NCI-H2227 (cell line): Measurements from ENCODE around the gene FBXL16.

Experiments
- DNase-seq: peaks from one replicate; lab custom pipeline; 2025; ENCODE audit not compliant: unreplicated experiment; lab: John Stamatoyannopoulos, UW

The FBXL16 gene

GRCh38 chr16:723695-724094 is 18.1 kb upstream of the FBXL16 start:
- DNase-seq = no peak

- no peak for DNase-seq
Observed at GRCh38 chr16:722835-723633, 17.4 kb upstream of the FBXL16 start.

GRCh38 chr16:721765-722540 is 16.4 kb upstream of the FBXL16 start:
- peak; percentile 41 for DNase-seq

DNA sequence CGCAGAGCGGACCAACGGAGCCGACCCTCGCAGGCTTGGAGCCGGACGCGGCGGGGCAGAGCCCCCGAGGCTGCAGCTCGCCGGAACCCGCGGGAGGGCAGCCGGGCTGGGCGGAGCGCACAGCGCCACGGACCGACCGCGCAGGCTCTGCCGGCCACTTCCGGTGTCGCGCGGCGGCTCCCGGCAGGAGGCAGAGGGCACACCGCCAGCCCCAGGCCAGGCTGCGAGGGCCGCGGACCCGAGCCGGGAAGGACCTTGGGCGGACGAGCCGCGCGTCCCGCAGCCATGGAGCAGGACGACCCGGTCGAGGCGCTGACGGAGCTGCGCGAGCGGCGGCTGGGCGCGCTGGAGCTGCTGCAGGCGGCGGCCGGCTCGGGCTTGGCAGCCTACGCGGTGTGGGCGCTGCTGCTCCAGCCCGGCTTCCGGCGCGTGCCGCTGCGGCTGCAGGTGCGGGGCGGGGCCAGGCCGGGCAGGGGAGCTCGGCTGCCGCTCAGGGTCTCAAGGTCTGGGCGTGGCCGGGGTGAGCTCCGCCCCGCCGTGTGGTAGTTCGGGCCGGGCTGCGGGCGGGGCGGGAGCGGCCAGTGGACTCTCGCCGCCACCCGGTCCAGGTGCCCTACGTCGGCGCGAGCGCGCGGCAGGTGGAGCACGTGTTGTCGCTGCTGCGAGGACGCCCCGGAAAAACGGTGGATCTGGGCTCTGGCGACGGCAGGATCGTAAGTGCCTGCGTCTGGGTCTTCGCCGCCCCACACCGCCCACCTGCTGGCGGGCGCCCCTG is 15.6 kb upstream of the FBXL16 start, which contains the start of gene ANTKMT:
TSS of gene ANTKMT (plus strand) at position 157 of the 775 bp plus-strand sequence. CDS start at position 286, 129 bp downstream.
- peak; percentile 97 for DNase-seq

DNA sequence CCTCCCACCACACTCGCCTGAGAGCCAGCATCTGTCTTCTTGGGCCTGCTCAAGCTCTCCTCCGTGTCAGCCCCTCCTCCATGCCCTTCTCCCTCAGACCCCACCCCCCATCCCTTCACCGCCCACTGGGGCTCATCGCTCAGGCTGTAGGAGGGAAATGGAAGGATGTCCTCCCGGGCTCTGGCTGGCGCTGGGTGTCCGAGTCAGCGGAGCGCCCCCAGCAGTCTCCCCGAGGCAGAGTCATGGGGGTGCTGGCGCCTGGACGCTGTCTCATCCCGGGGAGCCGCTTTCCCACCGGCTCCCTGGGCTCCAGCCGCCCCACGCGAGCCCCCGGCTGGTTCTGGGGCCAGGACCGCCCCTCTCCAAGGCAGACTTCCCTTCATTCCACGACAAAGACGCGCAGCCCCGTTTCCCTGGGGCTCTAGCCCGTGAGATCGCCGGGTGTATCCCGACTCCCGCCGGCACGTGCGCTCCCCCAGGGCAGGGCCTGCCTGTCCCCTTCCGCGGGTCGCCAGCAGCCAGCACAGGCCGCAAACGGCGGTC is 14.9 kb upstream of the FBXL16 start:
- peak; percentile 89 for DNase-seq

GRCh38 chr16:719815-720446 is 14.3 kb upstream of the FBXL16 start:
- DNase-seq = peak; percentile 68

DNA sequence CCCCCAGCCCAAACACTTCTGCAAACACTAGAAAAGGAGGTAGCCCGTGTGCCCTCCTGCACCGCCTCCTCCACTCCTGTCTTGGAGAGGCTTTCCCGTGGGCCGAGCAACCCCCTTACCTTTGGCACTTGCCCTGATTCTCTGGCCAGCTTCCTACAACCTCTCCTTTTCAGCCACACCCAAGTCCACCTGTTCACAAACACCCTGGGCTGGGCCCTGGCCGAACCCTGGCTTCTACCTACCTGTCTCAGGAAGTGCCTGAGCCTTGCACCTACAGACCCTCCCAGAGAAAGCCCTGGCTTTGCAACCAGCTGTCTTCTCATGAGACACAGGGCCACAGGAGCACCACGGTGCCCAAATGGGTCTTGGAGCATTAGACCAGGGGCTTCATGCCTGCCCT is 13.3 kb upstream of the FBXL16 start:
- no peak for DNase-seq

GRCh38 chr16:718389-718788 is 12.8 kb upstream of the FBXL16 start:
- no peak for DNase-seq

DNA sequence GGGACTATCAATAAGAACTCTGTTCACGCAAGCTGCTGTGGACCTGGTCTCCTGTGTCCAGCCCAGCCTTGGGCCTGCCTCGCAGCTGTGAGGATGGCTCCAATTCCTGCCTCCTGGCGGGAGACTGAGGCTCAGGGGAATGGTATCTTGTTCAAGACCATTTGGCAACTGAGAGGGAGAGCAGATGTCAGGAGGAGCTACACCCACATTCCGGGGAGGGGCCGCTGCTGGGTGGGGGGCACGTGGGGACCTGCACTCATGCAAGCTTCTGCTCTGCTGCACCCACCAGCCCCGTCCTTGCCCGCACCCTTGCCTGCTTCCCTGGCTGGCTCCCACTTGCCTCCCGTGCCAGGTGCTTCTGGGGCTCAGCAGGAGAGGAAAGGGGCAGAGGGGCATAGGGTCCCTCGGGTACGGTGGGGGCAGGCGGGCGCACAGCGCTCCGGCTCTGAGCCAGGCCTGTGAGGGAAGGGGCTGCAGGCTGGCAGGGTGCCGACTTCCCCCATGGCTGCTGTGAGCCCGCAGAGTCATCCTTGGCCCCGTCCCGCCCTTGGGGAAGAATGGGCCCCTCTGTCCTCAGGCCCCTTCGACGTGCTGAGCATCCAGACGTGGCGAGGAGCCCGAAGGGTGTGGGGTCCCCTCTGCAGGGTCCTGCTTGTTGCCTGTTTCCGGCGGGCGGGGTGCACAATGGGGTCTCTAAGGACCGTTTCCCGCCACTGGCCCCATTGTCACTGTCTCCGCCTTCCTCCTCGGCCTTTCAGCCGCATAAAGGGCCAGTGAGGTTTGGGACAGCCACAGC is 12.0 kb upstream of the FBXL16 start:
- DNase-seq = no peak

DNA sequence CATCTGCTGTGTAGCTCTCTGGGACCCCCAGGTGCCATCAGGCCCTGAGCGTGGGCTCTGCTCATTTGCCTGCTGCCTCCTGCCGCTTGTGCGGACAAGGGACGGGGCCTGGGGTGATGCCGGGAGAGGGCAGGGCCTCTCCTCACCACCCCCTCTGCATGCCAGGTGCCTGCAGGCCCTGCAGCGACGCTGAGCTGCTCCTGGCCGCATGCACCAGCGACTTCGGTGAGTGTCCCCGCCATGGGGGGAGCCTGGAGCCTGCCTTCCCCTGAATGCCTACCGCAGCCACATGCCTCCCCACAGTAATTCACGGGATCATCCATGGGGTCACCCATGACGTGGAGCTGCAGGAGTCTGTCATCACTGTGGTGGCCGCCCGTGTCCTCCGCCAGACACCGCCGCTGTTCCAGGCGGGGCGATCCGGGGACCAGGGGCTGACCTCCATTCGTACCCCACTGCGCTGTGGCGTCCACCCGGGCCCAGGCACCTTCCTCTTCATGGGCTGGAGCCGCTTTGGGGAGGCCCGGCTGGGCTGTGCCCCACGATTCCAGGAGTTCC is 11.2 kb upstream of the FBXL16 start:
- peak; percentile 28 for DNase-seq

- DNase-seq = peak; percentile 72
Observed at GRCh38 chr16:716200-716568, 10.6 kb upstream of the FBXL16 start.

DNA sequence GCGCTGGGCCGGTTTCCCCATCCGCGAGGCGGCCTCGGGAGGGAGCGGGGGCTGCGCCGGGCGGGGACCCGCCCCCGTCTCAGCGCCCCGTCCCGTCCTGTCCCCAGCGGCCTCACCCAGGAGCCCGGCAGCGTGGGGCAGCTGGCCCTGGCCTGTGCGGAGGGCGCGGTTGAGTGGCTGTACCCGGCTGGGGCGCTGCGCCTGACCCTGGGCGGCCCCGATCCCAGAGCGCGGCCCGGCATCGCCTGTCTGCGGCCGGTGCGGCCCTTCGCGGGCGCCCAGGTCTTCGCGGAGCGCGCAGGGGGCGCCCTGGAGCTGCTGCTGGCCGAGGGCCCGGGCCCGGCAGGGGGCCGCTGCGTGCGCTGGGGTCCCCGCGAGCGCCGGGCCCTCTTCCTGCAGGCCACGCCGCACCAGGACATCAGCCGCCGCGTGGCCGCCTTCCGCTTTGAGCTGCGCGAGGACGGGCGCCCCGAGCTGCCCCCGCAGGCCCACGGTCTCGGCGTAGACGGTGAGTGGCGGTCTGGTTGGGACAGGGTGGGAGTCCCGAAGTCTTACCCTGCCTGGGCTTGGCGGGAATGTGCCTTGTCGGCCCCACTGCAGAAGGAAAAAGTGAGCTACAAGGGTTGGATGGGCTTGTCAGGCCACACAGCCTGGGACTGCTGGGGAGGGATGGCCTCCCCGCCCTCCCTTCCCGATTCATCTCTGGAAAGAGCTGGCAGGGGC is 10.0 kb upstream of the FBXL16 start:
- DNase-seq = peak; percentile 72

GRCh38 chr16:714558-715476 is 9.2 kb upstream of the FBXL16 start, which contains the start of gene METRN:
METRN (plus strand) TSS chr16:715118; CDS start chr16:715290, 172 bp downstream.
- peak; percentile 95 for DNase-seq

GRCh38 chr16:714079-714478 is 8.5 kb upstream of the FBXL16 start:
- no peak for DNase-seq

DNA sequence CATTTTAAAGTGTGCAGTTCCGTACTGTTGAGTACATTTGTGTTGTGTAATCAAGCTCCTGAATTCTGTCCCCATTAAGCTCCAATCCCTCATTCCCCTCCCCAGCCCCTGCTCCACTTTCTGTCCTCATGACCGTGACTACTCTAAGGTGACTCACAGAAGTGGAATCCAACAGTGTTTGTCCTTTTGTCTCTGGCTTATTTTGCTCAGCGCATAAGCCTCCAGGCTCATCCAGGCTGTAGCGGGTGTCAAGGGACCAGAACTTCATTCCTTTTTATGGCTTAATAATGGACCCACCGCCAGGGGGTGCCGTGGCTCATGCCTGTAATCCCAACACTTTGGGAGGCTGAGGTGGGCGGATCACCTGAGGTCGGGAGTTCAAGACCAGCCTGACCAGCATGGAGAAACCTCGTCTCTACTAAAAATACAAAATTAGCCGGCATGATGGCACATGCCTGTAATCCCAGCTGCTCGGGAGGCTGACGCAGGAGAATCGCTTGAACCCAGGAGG is 7.2 kb upstream of the FBXL16 start:
- DNase-seq = peak; percentile 59

- peak; percentile 81 for DNase-seq
Observed at GRCh38 chr16:711548-712320, 6.1 kb upstream of the FBXL16 start.

DNA sequence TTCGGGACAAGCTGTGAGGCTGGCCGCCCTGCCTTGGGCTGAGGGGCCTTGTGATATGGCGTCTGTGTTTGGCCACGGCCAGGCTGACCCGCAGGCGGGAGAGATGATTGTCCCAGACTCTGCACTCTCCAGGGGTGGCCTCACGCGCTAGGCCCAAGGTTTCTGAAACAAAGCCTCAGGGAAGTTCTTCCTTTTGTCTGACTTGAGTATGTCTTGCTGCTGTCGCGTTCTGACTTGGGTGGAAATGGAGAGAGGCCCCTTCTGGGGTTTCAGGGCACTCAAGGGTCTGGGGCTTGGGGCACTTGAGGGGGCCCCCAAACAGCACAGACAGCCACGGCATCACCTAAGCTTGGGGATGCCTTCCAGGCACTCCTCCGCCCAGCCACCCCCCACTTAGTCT is 5.5 kb upstream of the FBXL16 start:
- DNase-seq = peak; percentile 35
